Measurements from ENCODE around the gene ZMIZ1.

GRCh38 chr10:79045566-79046175 lies 23.1 kb upstream of the ZMIZ1 start:
- no peak for TF ChIP-seq POLR2A (IDR thresholded peaks at IDR 0.05; ENCODE audit: extremely low read depth, insufficient read length)
- TF ChIP-seq MYC (IDR thresholded peaks at IDR 0.05; ENCODE audit: low read depth, low read length) = no peak

Measured in NB4 (cell line).